ENCODE measurements around the gene SECISBP2L. TPM values are rescaled to one million over a fixed set of nuclear protein-coding genes. Genes with fewer than 3 reads are reported as not detected.

SECISBP2L gene
- total RNA-seq, 1 experiment from 2014 or later, result 40.5 TPM

- in situ Hi-C loops (cut with HindIII; ENCODE audit: low pct_unique_long_range_greater_than_20kb, low sequenced_read_pairs), result no loop called here
- POLR2A ChIA-PET, result no interaction called here
Observed at GRCh38 chr15:49040151-49040550, 6.1 kb downstream of the SECISBP2L start.

DNA sequence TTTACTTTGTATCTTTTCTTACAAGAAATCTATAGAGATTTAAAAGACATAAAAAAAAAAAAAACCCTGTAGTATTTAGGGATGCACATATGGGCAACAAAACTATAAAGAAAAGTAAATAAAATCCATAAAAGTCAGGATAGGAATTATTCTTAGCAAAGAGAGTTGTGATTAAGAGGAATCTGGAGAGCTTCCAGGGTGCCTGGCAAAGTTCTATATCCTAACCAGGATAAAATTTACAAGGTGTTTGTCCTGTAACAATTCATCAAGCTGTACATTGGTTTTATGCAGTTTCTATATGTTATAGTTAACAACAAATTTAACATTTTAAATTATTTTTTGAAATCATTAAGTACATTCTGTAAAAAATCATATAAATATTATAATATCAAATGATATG lies 7.9 kb downstream of the SECISBP2L start:
- intact Hi-C loops (cut with micrococcal nuclease; ENCODE audit: unreplicated experiment), result no loop called here
- no peaks in the 10 kb centered on the region for H3K27me3 ChIP-seq (ENCODE audit: control insufficient read depth, insufficient read depth, low read length)
- BruUV-seq (replicated peaks), result no TSS peak
- peaks cover 7% of the 10 kb centered on the region; the same call in 1 of the 2 replicates for H3K4me1 ChIP-seq (ENCODE audit: control insufficient read depth, insufficient read depth, low read length)
- no peak for DNase-seq (ENCODE audit: low read depth, low spot score)
- no peaks in the 10 kb centered on the region for H3K9me3 ChIP-seq (ENCODE audit: control insufficient read depth, insufficient read depth, low read depth, low read length)
- in situ Hi-C loops (cut with HindIII; ENCODE audit: low pct_unique_long_range_greater_than_20kb, low sequenced_read_pairs), result no loop called here
- H3K4me3 ChIP-seq (ENCODE audit: low read depth in 2 of 2, low read length in 2 of 2), result no peak overlapping the region
- no peak for TF ChIP-seq POLR2AphosphoS5 (IDR thresholded peaks at IDR 0.05; ENCODE audit: low read depth, low read length)
- TF ChIP-seq, protein P1, sequence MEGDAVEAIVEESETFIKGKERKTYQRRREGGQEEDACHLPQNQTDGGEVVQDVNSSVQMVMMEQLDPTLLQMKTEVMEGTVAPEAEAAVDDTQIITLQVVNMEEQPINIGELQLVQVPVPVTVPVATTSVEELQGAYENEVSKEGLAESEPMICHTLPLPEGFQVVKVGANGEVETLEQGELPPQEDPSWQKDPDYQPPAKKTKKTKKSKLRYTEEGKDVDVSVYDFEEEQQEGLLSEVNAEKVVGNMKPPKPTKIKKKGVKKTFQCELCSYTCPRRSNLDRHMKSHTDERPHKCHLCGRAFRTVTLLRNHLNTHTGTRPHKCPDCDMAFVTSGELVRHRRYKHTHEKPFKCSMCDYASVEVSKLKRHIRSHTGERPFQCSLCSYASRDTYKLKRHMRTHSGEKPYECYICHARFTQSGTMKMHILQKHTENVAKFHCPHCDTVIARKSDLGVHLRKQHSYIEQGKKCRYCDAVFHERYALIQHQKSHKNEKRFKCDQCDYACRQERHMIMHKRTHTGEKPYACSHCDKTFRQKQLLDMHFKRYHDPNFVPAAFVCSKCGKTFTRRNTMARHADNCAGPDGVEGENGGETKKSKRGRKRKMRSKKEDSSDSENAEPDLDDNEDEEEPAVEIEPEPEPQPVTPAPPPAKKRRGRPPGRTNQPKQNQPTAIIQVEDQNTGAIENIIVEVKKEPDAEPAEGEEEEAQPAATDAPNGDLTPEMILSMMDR (IDR thresholded peaks at IDR 0.05), result no peak
- TF ChIP-seq TCF7L2 (IDR thresholded peaks at IDR 0.05; ENCODE audit: low read depth, low read length), result no peak
- no peak for TF ChIP-seq SIN3A (IDR thresholded peaks at IDR 0.05; ENCODE audit: borderline replicate concordance, insufficient read depth, low read depth, low read length)
- no peak for TF ChIP-seq REST (IDR thresholded peaks at IDR 0.05; ENCODE audit: insufficient read depth in 1 of 2, low read depth in 2 of 2, low read length in 1 of 2)
- CTCF ChIA-PET, result no interaction called here
- H3K27ac ChIP-seq (ENCODE audit: low read length), result no peak overlapping the region
- H3K36me3 ChIP-seq (ENCODE audit: control insufficient read depth, insufficient read depth, low read length), result no peaks in the 10 kb centered on the region
- POLR2A ChIA-PET, result interaction anchor here (0.7 kb wide), 1 partner anchor 21 kb away, joined by 4 read pairs; no protein-coding TSS in a partner anchor
- ATAC-seq, result no peak

More at GRCh38 chr15:49040151-49040550, 6.1 kb downstream of the SECISBP2L start:
- no peak for DNase-seq (ENCODE audit: low read depth, low spot score)
- H3K4me3 ChIP-seq (ENCODE audit: low read depth in 2 of 2, low read length in 2 of 2), result no peak overlapping the region
- intact Hi-C loops (cut with micrococcal nuclease; ENCODE audit: unreplicated experiment), result no loop called here
- peaks cover 14% of the 10 kb centered on the region for H3K4me1 ChIP-seq (ENCODE audit: control insufficient read depth, insufficient read depth, low read length)
- CTCF ChIA-PET, result no interaction called here
- no peaks in the 10 kb centered on the region; the same call in 1 of the 2 replicates for H3K36me3 ChIP-seq (ENCODE audit: control insufficient read depth, insufficient read depth, low read length)
- no peaks in the 10 kb centered on the region for H3K27me3 ChIP-seq (ENCODE audit: control insufficient read depth, insufficient read depth, low read length)
- BruUV-seq (replicated peaks), result no TSS peak
- H3K27ac ChIP-seq (ENCODE audit: low read length), result no peak overlapping the region
- no peak for ATAC-seq
- no peak for TF ChIP-seq TCF7L2 (IDR thresholded peaks at IDR 0.05; ENCODE audit: low read depth, low read length)
- TF ChIP-seq, protein P1 (IDR thresholded peaks at IDR 0.05), result no peak
- no peak for TF ChIP-seq SIN3A (IDR thresholded peaks at IDR 0.05; ENCODE audit: borderline replicate concordance, insufficient read depth, low read depth, low read length)
- TF ChIP-seq POLR2AphosphoS5 (IDR thresholded peaks at IDR 0.05; ENCODE audit: low read depth, low read length), result no peak
- no peak for TF ChIP-seq REST (IDR thresholded peaks at IDR 0.05; ENCODE audit: insufficient read depth in 1 of 2, low read depth in 2 of 2, low read length in 1 of 2)
- no peaks in the 10 kb centered on the region for H3K9me3 ChIP-seq (ENCODE audit: control insufficient read depth, insufficient read depth, low read depth, low read length)
